RPMI8226 (cell line): ENCODE measurements around the gene CACNB3.
"Not testable (repeated sequence)": the region's sequence is repeated elsewhere in the genome, so short reads cannot be mapped to it uniquely, and the experiment has no call there.

Experiments used
- DNase-seq: peaks from one replicate; pipeline ENCODE4 v3.0.0-alpha.2; 2015

The CACNB3 gene

GRCh38 chr12:48819986-48820725, 1.9 kb downstream of the CACNB3 start:
- DNase-seq = no peak

- DNase-seq = no peak
Observed at GRCh38 chr12:48822139-48822538, 3.8 kb downstream of the CACNB3 start.

DNA sequence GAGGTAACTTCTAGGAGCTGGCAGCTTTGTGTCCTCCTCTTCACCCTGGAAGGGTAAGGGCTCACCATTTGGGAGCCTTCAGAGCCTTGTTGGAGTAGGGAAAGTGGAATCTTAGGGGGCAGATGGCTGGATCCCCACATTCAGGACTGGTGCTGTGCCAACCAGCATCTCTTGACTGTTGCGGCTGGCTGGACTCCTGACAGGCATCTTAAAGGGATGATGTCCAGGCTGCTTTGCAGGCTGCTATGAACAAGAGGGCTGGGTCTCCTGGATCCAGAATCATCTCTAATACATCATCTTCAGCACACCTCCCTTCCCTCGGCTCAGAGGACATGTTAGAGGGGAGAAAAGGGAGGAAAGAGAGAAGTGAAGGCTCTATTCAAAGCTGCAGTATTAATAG, 4.4 kb downstream of the CACNB3 start:
- DNase-seq = no peak

DNA sequence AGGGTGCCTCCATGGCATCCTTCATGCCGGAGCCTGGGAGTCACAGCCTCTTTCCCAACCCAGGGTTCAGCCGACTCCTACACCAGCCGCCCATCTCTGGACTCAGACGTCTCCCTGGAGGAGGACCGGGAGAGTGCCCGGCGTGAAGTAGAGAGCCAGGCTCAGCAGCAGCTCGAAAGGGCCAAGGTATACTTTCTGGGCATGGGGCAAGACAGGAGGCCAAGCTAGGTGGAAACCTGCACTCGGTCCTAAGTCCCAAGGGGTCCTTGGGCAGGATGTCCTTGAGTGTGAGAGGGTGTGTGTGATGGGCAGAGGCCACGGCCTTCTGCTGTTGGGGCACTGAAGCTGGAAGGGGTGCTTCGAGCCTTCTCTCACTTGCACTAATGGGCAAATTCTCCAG, 5.0 kb downstream of the CACNB3 start:
- no peak for DNase-seq

GRCh38 chr12:48824112-48824511, 5.8 kb downstream of the CACNB3 start:
- DNase-seq = no peak

GRCh38 chr12:48824905-48825304, 6.6 kb downstream of the CACNB3 start:
- no peak for DNase-seq

- no peak for DNase-seq
Observed at GRCh38 chr12:48826209-48826855, 8.0 kb downstream of the CACNB3 start.

DNA sequence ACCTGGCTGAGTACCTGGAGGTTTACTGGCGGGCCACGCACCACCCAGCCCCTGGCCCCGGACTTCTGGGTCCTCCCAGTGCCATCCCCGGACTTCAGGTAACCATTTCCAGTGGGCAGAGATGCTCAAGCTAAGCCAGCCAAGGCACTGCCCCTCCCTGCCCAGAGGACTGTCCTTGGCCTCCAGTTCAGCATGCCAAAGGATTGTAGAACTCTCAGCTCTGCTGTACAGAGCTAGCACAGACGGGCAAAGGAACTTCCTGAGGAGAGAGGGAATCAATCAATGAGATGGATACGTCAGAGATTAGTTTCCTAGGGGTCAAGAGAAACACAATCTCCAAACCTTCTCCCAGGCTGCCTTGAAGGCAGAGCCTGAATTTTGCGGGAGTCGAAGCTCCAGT, 8.7 kb downstream of the CACNB3 start:
- no peak for DNase-seq

GRCh38 chr12:48827513-48828096, 9.3 kb downstream of the CACNB3 start:
- DNase-seq = no peak

- DNase-seq = no peak
Observed at GRCh38 chr12:48828293-48828692, 10.0 kb downstream of the CACNB3 start.

DNA sequence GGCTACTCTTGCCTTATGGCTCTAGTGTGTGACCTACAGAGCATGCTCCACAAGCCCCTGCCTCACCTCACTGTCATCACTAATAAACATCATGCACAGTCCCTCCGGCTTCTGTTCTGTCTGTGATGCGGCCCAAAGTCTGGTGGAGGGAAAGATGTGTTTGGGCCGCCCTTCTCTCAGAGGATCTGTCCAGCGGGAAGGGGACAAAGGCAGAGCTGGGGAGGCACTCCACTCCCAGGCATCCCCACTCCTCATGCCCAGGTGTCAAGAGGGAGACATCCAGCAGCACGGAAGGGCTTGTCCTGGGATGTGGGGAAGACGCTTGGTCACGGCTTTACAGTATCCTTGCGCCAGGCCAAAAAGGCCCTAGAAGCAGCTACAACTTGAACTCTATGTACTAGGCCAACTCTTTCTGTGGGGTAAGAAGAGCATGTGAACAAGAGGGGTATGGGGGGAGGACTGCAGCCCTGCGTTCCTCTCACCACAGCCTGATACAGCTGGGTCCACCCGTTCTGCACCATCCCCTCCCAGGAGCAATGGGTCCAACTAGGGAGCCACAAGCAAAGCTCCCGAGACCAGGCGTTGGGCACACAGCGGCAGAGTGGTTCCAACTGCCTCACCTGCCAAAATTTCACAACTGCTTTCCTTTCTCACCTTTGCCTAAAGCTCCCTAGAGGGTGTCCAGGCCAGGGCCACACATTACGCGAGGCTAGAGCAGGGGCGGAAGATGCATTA, 10.7 kb downstream of the CACNB3 start:
- no peak for DNase-seq

- no peak for DNase-seq
Observed at GRCh38 chr12:48831257-48831656, 13.0 kb downstream of the CACNB3 start.

DNA sequence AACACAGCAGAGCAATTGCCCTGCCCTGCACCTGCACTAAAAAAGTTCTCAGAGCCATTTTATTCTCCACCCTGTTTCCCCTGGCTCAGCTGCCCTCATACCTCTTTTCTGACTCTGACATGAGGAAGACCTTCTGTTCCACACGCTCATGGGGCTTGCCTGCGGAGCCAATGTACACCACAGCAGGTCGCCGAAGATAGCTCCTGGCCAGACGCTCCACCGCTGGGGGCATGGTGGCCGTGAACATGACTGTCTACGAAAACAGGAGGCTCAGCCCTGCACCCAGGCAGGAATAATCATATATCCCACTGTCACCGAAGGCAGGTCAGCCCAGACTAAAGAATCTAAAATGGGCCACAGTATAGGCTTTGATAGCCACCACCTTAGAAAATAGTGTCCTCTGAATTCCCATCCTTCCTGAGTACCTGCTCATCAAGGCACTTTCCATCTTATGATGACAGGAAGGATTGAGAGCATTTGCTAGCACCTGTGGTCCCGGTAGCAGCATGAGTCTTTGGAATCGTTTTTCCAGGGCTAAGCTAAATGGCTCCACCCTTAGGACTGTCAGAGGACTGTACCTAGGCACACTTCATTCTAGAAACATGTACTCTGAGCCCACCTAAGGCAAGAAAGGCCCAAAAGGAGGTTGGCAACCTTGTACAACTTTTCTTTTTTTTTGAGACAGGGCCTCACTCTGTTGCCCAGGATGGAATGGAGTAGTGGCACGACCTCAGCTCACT, 14.2 kb downstream of the CACNB3 start:
- DNase-seq = no peak

- no peak for DNase-seq
Observed at GRCh38 chr12:48838048-48838447, 19.8 kb downstream of the CACNB3 start.

DNA sequence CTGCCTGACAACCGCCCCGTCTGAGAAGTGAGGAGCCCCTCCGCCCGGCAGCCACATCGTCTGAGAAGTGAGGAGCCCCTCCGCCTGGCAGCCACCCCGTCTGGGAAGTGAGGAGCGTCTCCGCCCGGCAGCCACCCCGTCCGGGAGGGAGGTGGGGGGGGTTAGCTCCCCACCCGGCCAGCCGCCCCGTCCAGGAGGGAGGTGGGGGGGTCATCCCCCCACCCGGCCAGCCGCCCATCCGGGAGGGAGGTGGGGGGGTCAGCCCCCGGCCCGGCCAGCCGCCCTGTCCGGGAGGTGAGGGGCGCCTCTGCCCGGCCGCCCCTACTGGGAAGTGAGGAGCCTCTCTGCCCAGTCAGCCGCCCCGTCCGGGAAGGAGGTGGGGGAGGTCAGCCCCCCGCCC, 23.7 kb downstream of the CACNB3 start:
- not testable (repeated sequence) for DNase-seq

GRCh38 chr12:48851883-48852733, 33.8 kb downstream of the CACNB3 start, which contains the start of gene DDX23:
DDX23 (minus strand) TSS chr12:48852163; CDS start chr12:48845782, 6,381 bp downstream.
- peak; percentile 95 for DNase-seq

DNA sequence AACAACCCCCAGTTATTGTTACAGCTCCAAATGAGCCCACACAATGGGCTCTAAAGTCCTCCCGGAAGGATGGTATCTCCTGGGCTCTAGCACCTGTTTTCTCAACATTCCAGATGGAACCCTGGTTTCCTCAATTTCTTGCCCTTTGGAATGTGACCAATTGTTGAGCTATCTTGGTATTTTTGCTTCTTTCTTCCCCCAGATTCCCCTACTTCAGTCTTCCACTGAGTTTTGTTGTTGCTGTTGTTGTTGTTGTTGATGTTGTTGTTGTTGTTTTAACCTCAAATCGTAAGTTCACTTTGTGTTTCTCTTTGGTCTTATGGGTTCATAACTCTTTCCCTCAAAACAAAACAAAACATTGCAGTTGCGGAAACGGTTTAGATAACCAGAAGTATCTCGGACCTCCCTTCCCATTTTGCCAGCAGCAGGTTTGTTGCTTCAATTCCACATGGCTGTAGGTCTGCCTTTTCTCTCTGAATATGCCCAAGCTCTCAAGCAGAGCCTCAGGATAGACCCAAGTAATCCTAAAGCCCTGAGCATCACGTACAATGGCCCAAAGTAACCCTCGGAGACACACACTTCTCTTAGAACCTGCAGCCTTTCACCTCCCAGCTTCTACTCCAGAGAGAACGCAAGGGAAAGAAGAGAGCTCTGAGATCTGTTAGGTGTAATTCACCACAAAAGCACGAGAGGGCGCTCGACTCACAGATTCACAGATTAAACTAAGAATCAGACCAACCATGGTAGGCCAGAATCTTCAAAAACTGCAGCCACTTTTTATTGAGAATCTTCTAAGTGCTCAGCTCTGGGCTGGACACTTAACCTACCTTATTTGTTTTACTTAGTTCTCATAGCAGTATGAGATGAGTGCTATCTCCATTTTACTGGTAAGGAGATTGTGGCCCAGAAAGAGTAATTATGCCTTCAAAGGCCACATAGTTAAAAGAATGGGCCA, 34.7 kb downstream of the CACNB3 start:
- peak; percentile 91 for DNase-seq

DNA sequence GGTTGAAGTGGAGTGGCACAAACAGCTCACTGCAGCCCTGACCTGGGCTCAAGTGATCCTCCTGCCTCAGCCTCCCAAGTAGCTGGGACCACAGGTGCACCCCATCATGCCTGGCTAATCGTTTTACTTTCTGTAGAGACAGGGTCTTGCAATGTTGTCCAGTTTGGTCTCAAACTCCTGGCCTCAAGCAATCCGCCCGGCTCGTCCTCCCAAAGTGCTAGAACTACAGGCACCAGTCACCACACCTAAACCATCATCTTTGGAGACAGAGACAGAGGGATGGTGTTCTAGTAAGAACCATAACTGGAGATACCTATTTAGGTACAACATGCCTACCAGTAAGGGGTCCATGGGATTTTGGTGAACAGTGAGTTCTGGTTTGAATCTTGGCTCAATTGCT, 36.2 kb downstream of the CACNB3 start:
- no peak for DNase-seq

- not testable (repeated sequence) for DNase-seq
Observed at GRCh38 chr12:48854932-48855331, 36.6 kb downstream of the CACNB3 start.

DNA sequence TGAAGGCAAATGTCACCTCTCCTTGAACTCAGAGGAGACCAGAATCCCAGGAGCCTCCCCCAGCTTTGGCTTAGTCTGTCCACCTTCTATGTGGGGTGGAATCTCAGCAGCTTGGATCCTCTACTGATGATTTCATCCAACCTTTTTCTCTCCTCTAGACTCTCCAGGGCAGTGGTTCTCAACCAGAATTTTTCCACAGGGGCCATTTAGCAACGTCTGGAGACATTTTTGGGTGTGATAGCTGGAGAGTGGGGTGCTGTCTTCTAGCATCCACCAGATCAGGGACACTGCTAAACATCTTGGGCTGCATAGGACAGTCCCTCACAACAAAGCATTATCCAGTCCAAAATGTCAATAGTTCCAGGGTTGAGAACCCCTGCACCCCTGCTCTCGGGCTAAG, 38.1 kb downstream of the CACNB3 start:
- no peak for DNase-seq
